Mesendoderm (in vitro differentiated cells): ENCODE measurements around the gene STIP1.

ENCODE experiments used
- DNase-seq: peaks from one replicate; pipeline ENCODE4 v3.0.0; 2013
- H2AK5ac ChIP-seq: 2 replicates; pipeline ENCODE4 v1.6.1; 2013; ENCODE audit warnings: low read length, inconsistent platforms
- H2BK120ac ChIP-seq: 2 replicates; pipeline ENCODE4 v1.6.1; 2013; ENCODE audit warnings: low read depth, mild to moderate bottlenecking, low read length, moderate library complexity, mixed read lengths
- H2BK15ac ChIP-seq: replicated peaks from 2 replicates; pipeline ENCODE4 v1.6.1; 2013; ENCODE audit warnings: low read depth, mild to moderate bottlenecking, moderate library complexity
- H2BK5ac ChIP-seq: 2 replicates; pipeline ENCODE4 v1.6.1; 2013; ENCODE audit warnings: low read length, inconsistent platforms
- H3K18ac ChIP-seq: 2 replicates; pipeline ENCODE4 v1.6.1; 2013; ENCODE audit warnings: mild to moderate bottlenecking, low read length, mixed read lengths
- H3K23ac ChIP-seq: one replicate; pipeline ENCODE4 v1.6.1; 2013; ENCODE audit warnings: low read length
- H3K27ac ChIP-seq: 2 replicates; pipeline ENCODE4 v1.5.1; 2013; ENCODE audit warnings: low read depth, mild to moderate bottlenecking, inconsistent platforms, low read length, moderate library complexity
- H3K27me3 ChIP-seq: 2 replicates; pipeline ENCODE4 v1.6.1; 2013; ENCODE audit warnings: low read length, control low read depth, mild to moderate bottlenecking, inconsistent platforms; ENCODE audit not compliant: insufficient read depth, poor library complexity
- H3K36me3 ChIP-seq: 2 replicates; pipeline ENCODE4 v1.6.1; 2013; ENCODE audit warnings: low read length, inconsistent platforms; ENCODE audit not compliant: control insufficient read depth, insufficient read depth
- H3K4ac ChIP-seq: one replicate; pipeline ENCODE4 v1.6.1; 2013; ENCODE audit warnings: low read depth, mild to moderate bottlenecking, low read length, moderate library complexity
- H3K4me1 ChIP-seq: 2 replicates; pipeline ENCODE4 v1.6.1; 2013; ENCODE audit warnings: low read depth, low read length, inconsistent platforms; ENCODE audit not compliant: control insufficient read depth
- H3K4me2 ChIP-seq: 2 replicates; pipeline ENCODE4 v1.6.1; 2013; ENCODE audit warnings: low read length
- H3K4me3 ChIP-seq: 2 replicates; pipeline ENCODE4 v1.5.1; 2013; ENCODE audit warnings: mild to moderate bottlenecking, low read length
- H3K56ac ChIP-seq: one replicate; pipeline ENCODE4 v1.6.1; 2013; ENCODE audit warnings: low read length
- H3K79me1 ChIP-seq: 2 replicates; pipeline ENCODE4 v1.6.1; 2013; ENCODE audit warnings: low read length, inconsistent platforms
- H3K79me2 ChIP-seq: 2 replicates; pipeline ENCODE4 v1.6.1; 2013; ENCODE audit warnings: mild to moderate bottlenecking, low read length; ENCODE audit not compliant: control insufficient read depth, insufficient read depth
- H3K9ac ChIP-seq: 2 replicates; pipeline ENCODE4 v1.6.1; 2013; ENCODE audit warnings: low read length, inconsistent platforms
- H4K5ac ChIP-seq: one replicate; pipeline ENCODE4 v1.6.1; 2013; ENCODE audit warnings: low read length
- H4K8ac ChIP-seq: one replicate; pipeline ENCODE4 v1.6.1; 2013; ENCODE audit warnings: low read depth, mild to moderate bottlenecking, control low read depth, low read length, moderate library complexity
- WGBS: extraction: QIAGEN DNeasy Blood & Tissue Kit; methylation state at CpG from one replicate; pipeline ENCODE4 v1.1.7; 2013; ENCODE audit warnings: low lambda C conversion rate, missing lambda C conversion rate; ENCODE audit not compliant: insufficient coverage; ENCODE audit errors: extremely low coverage; 5-methylcytosine and 5-hydroxymethylcytosine counted together

The STIP1 gene

DNA sequence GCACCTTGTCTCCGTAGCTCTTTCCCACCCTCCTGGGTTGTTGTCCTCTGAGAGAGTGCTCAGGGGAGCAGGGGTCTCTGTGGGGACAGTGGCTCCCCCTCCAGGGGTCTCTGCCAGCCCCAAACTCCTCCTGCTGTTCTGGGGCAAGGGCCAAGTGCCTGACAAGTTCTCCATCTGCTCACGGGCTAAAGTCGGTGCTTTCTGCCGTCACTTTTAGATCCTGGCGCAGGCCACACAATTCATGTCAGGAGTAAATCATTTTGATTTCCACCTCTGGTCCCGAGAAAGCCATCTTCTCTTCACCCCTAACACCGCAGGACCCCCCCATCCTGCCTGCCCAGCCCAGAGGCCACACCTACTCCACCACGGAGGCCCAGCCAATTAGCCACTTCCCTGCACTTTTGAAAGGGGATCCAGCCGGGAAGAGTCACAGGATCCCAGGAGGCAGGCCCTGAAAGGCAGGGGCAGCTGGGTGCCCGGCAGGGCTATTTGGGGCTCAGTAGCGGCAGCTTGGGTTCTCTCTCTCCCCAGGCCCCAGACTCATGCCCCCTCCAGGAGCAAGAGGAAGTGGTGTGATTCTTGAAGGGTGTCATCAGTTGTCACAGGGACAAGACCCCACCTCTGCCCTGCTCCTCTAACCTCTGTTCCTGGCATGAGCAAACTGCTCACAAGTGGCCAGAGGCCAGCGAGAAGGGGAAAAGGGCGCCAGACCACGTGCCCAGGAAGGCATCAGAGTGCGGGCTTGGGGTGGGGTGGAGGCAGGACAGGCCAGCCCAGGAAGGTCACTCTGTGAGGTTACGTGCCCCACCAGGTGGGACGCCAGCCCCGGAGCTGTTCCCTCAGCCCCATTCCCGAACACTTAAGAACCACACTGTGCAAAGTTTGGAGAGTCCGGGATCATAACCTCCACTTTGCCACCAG is 21.3 kb upstream of the STIP1 start:
- DNase-seq: peak; percentile 33
- Histone ChIP-seq H3K56ac (peak overlapping the region; percentile 86), H3K18ac (no peak overlapping the region), H3K36me3 (no peaks in the 10 kb centered on the region), H4K8ac (no peak overlapping the region), H4K5ac (no peak overlapping the region), H3K79me1 (no peaks in the 10 kb centered on the region), H3K4me1 (peaks cover 5% of the 10 kb centered on the region), H3K79me2 (no peaks in the 10 kb centered on the region), H2AK5ac (no peak overlapping the region), H3K27me3 (no peaks in the 10 kb centered on the region), H3K9ac (peak overlapping the region; percentile 51), H3K27ac (no peak overlapping the region), H2BK120ac (no peak overlapping the region), H3K4me2 (peak overlapping the region; percentile 59), H2BK5ac (no peak overlapping the region), H3K4me3 (no peak overlapping the region), H3K4ac (peak overlapping the region; percentile 39), H2BK15ac (no peak overlapping the region), H3K23ac (peak overlapping the region; percentile 80)
- WGBS: no CpG with 5 or more reads among the region's 20 CpGs

- WGBS: no CpG with 5 or more reads among the region's 32 CpGs
These were observed 20.5 kb upstream of the STIP1 start for GRCh38 chr11:64165481-64165841.

GRCh38 chr11:64165842-64166635 is 19.9 kb upstream of the STIP1 start, which contains the start of gene MACROD1:
Gene MACROD1, minus strand, starts transcription at chr11:64166113. Its CDS starts 119 bp downstream, at chr11:64165994.
- Histone ChIP-seq H3K79me2 (no peaks in the 10 kb centered on the region), H3K23ac (peak within 1 kb of the TSS; percentile 80), H3K9ac (peak within 1 kb of the TSS; percentile 71), H3K4me2 (peak within 1 kb of the TSS; percentile 66), H3K18ac (peak within 1 kb of the TSS; percentile 70), H3K56ac (peak within 1 kb of the TSS; percentile 89), H2BK5ac (no peak within 1 kb of the TSS), H3K36me3 (no peaks in the 10 kb centered on the region), H4K5ac (no peak within 1 kb of the TSS), H3K4me3 (peak within 1 kb of the TSS; percentile 36), H3K79me1 (no peaks in the 10 kb centered on the region), H3K27me3 (no peaks in the 10 kb centered on the region), H2BK15ac (no peak within 1 kb of the TSS), H3K4ac (peak within 1 kb of the TSS; percentile 39), H2AK5ac (no peak within 1 kb of the TSS), H3K27ac (peak within 1 kb of the TSS; percentile 50), H3K4me1 (peaks cover 5% of the 10 kb centered on the region), H2BK120ac (no peak within 1 kb of the TSS), H4K8ac (no peak within 1 kb of the TSS)
- no CpG with 5 or more reads among the region's 92 CpGs for WGBS
- peak; percentile 94 for DNase-seq

More at GRCh38 chr11:64165481-64165841, 20.5 kb upstream of the STIP1 start:
- H2BK120ac ChIP-seq: no peak overlapping the region
- H3K4ac ChIP-seq: peak overlapping the region; percentile 39
- no peak overlapping the region for H2AK5ac ChIP-seq
- no peak for DNase-seq
- peak overlapping the region; percentile 66 for H3K4me2 ChIP-seq
- no peaks in the 10 kb centered on the region for H3K79me1 ChIP-seq
- no peak overlapping the region for H2BK5ac ChIP-seq
- no peak overlapping the region for H3K27ac ChIP-seq
- H2BK15ac ChIP-seq: no peak overlapping the region
- H3K18ac ChIP-seq: peak overlapping the region; percentile 70
- H3K4me3 ChIP-seq: no peak overlapping the region
- H3K4me1 ChIP-seq: peaks cover 5% of the 10 kb centered on the region
- H4K8ac ChIP-seq: no peak overlapping the region
- H3K79me2 ChIP-seq: no peaks in the 10 kb centered on the region
- H3K36me3 ChIP-seq: no peaks in the 10 kb centered on the region
- H3K27me3 ChIP-seq: no peaks in the 10 kb centered on the region
- no peak overlapping the region for H4K5ac ChIP-seq
- peak overlapping the region; percentile 86 for H3K56ac ChIP-seq
- no peak overlapping the region for H3K23ac ChIP-seq
- peak overlapping the region; percentile 71 for H3K9ac ChIP-seq

- DNase-seq: no peak
- H3K27ac ChIP-seq: no peak overlapping the region
- no CpG with 5 or more reads among the region's 4 CpGs for WGBS
- no peak overlapping the region for H4K8ac ChIP-seq
- H4K5ac ChIP-seq: no peak overlapping the region
- H3K4ac ChIP-seq: no peak overlapping the region
- no peak overlapping the region for H3K4me2 ChIP-seq
- H3K18ac ChIP-seq: no peak overlapping the region
- no peaks in the 10 kb centered on the region for H3K36me3 ChIP-seq
- H2BK120ac ChIP-seq: no peak overlapping the region
- H2BK5ac ChIP-seq: no peak overlapping the region
- no peak overlapping the region for H2AK5ac ChIP-seq
- no peak overlapping the region for H3K4me3 ChIP-seq
- H3K23ac ChIP-seq: no peak overlapping the region
- no peak overlapping the region for H2BK15ac ChIP-seq
- H3K27me3 ChIP-seq: no peaks in the 10 kb centered on the region
- H3K79me1 ChIP-seq: no peaks in the 10 kb centered on the region
- no peaks in the 10 kb centered on the region for H3K79me2 ChIP-seq
- no peak overlapping the region for H3K9ac ChIP-seq
- no peaks in the 10 kb centered on the region for H3K4me1 ChIP-seq
- no peak overlapping the region for H3K56ac ChIP-seq
These were observed 15.6 kb upstream of the STIP1 start for GRCh38 chr11:64170419-64170818.

DNA sequence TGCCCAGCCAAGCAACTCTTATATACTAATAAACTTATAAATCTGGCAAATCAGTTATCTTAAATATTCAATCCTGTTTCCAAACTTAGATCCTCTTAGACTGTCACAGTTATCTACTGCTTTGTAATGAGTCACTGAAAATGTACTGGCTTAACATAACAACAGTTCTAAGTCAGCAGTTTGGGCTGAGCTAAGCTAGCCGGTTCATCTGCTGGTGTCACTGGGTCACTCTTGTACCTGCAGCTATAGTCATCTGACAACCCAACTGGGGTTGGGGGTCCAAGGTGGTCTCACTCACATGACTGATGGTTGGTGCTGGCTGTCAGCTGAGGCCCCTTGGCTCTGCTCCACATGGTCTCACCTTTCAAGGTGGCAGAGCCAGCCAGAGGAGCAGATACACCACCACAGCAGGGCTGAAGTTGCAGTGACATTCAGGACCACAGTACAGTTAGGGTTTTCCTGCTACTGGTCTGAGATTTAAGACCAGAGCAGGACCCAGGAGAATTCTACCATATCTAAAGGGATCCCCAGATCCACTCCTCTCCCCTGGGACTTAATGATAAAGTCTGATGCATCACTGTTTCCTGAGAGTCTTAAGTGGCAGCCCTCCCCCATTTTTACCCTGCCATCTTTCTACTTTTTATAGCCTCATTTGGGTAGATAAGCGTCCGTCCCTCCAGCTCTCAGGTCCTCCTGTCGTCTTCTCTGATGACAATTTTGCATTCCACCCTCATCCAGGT is 12.2 kb upstream of the STIP1 start:
- H3K4me3 ChIP-seq: no peak overlapping the region
- no peak overlapping the region for H3K56ac ChIP-seq
- H3K4me2 ChIP-seq: no peak overlapping the region
- H2BK120ac ChIP-seq: no peak overlapping the region
- H2AK5ac ChIP-seq: no peak overlapping the region
- no peak overlapping the region for H3K9ac ChIP-seq
- H4K5ac ChIP-seq: no peak overlapping the region
- no peaks in the 10 kb centered on the region for H3K36me3 ChIP-seq
- H3K79me1 ChIP-seq: no peaks in the 10 kb centered on the region
- H3K18ac ChIP-seq: no peak overlapping the region
- no peaks in the 10 kb centered on the region for H3K79me2 ChIP-seq
- WGBS: no CpG with 5 or more reads among the region's 4 CpGs
- no peak overlapping the region for H3K23ac ChIP-seq
- H3K27me3 ChIP-seq: no peaks in the 10 kb centered on the region
- no peak overlapping the region for H2BK5ac ChIP-seq
- DNase-seq: no peak
- no peak overlapping the region for H3K4ac ChIP-seq
- no peak overlapping the region for H3K27ac ChIP-seq
- no peaks in the 10 kb centered on the region for H3K4me1 ChIP-seq
- no peak overlapping the region for H4K8ac ChIP-seq
- H2BK15ac ChIP-seq: no peak overlapping the region
